BE2C (cell line): Measurements from ENCODE around the gene LPIN1.
"Not testable (repeated sequence)": the region's sequence is repeated elsewhere in the genome, so short reads cannot be mapped to it uniquely, and the experiment has no call there.

Source experiments
- DNase-seq: peaks from one replicate; pipeline ENCODE4 v3.0.0-alpha.2; 2020
- H3K27me3 ChIP-seq: fragments of 250-450 bp; sonication (Bioruptor Pico); 2 replicates; pipeline ENCODE4 v1.5.1; 2020; ENCODE audit warnings: mild to moderate bottlenecking
- H3K36me3 ChIP-seq: fragments of 250-450 bp; sonication (Bioruptor Pico); 2 replicates; pipeline ENCODE4 v1.5.1; 2020; ENCODE audit warnings: mild to moderate bottlenecking
- H3K4me1 ChIP-seq: fragments of 250-450 bp; sonication (Bioruptor Pico); 2 replicates; pipeline ENCODE4 v1.5.1; 2020
- H3K4me3 ChIP-seq: 2 replicates; pipeline ENCODE4 v1.5.1; 2011; ENCODE audit warnings: low read depth, low read length
- H3K9me3 ChIP-seq: fragments of 250-450 bp; sonication (Bioruptor Pico); 2 replicates; pipeline ENCODE4 v1.5.1; 2020
- TF ChIP-seq, protein P1 (sequence below): IDR thresholded peaks from 2 replicates; pipeline ENCODE4 v1.5.1; 2012; ENCODE audit warnings: mild to moderate bottlenecking, low read depth, low read length

LPIN1 gene

DNA sequence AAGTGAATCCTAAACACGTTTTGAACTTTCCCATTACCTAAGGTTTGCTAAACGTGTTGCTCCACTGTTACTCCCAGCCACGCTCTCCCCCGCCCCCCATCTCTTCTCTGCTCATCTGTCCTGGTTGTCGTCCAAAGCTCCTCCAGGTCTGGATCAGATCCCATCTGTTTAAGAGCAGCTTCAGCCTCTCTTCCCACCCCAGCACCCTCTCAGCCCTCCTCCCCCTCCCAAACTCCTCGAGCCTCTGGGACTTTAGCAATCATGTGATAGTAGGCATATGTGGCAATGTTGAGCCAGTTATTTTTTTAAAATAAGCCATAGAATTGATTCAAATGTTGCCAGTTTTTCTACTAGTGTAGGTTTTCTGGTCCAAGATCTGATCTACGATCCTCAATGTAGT lies 20.0 kb upstream of the LPIN1 start:
- Histone ChIP-seq H3K9me3 (no peaks in the 10 kb centered on the region), H3K4me3 (peak overlapping the region; percentile 20; the same call in 1 of the 2 replicates), H3K27me3 (no peaks in the 10 kb centered on the region), H3K4me1 (peaks cover 37% of the 10 kb centered on the region), H3K36me3 (no peaks in the 10 kb centered on the region)
- TF ChIP-seq, protein P1, sequence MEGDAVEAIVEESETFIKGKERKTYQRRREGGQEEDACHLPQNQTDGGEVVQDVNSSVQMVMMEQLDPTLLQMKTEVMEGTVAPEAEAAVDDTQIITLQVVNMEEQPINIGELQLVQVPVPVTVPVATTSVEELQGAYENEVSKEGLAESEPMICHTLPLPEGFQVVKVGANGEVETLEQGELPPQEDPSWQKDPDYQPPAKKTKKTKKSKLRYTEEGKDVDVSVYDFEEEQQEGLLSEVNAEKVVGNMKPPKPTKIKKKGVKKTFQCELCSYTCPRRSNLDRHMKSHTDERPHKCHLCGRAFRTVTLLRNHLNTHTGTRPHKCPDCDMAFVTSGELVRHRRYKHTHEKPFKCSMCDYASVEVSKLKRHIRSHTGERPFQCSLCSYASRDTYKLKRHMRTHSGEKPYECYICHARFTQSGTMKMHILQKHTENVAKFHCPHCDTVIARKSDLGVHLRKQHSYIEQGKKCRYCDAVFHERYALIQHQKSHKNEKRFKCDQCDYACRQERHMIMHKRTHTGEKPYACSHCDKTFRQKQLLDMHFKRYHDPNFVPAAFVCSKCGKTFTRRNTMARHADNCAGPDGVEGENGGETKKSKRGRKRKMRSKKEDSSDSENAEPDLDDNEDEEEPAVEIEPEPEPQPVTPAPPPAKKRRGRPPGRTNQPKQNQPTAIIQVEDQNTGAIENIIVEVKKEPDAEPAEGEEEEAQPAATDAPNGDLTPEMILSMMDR = no peak
- DNase-seq = peak; percentile 86

DNA sequence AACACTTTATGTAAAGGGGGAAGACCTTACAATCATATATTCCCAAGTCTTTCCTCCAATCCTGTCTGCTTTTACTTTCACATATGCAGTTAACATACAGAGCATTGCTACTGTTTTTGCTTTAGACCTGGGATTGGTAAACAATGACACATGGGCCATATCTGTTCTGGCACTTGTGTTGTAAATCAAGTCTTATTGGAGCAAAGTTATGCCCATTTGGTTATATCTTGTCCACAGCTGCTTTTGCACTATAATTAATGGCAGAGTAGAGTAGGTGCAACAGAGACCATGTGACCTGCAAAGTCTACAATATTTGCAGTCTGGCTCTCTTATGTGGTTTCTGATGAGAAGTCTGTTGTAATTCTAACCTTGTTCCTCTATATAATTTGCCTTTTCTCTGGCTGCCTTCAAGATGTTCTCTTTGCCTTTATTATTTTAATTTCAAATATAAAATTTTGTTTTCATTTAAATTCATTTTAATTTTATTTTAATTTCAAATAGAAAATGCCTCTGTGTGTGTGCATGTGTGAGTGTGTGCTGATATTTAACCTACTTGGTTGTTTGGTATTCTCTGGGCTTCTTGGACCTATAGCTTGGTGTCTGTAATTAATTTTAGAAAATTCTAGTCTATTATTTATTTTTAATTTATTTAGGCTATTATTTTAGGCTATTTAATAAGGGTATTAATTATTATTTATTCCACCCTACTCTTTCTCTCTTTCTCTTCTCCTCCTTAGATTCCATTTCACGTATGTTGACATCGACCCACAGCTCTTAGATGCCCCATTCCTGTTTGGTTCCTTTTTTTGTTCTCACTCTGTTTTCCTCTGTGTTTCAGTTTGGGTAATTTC lies 16.8 kb upstream of the LPIN1 start:
- H3K27me3 ChIP-seq = no peaks in the 10 kb centered on the region
- peaks cover 27% of the 10 kb centered on the region for H3K4me1 ChIP-seq
- H3K36me3 ChIP-seq = no peaks in the 10 kb centered on the region
- TF ChIP-seq, protein P1 = no peak
- no peak overlapping the region for H3K4me3 ChIP-seq
- H3K9me3 ChIP-seq = no peaks in the 10 kb centered on the region
- no peak for DNase-seq

DNA sequence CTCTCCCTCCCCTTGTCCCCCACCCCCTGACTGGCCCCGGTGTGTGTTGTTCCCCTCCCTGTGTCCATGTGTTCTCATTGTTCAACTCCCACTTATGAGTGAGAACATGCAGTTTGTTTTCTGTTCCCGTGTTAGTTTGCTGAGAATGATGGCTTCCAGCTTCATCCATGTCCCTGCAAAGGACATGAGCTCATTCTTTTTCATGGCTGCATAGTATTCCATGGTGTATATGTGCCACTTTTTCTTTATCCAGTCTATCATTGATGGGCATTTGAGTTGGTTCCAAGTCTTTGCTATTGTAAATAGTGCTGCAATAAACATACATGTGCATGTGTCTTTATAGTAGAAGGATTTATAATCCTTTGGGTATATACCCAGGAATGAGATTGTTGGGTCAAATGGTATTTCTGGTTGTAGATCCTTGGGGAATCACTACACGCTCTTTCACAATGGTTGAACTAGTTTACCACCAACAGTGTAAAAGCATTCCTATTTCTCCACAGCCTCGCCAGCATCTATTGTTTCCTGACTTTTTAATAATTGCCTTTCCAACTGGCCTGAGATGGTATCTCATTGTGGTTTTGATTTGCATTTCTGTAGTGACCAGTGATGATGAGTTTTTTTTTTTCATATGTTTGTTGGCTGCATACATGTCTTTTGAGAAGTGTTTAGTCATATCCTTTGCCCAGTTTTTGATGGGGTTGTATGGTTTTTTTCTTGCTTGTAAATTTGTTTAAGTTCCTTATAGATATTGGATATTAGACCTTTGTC lies 15.0 kb upstream of the LPIN1 start:
- not testable (repeated sequence) for H3K27me3 ChIP-seq, DNase-seq, H3K4me3 ChIP-seq, H3K36me3 ChIP-seq, H3K9me3 ChIP-seq
- peaks cover 15% of the 10 kb centered on the region for H3K4me1 ChIP-seq

DNA sequence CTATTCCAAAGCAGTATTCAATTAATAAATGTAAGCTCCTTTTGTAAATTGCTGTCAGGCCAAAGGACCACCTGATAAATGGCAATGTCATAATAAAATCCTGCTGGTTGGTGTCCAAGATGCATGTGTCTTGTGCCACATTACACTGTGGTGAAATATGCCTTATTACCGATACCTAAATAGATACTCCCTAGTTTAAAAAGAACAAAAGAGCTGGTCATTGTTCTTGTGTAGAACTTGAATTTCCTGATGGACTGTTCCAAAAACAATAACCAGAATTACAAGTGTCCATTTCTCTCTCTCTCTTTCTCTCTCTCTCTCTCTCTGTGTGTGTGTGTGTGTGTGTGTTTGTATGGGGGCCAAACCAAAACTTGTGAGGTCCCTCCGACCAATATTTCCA lies 13.8 kb upstream of the LPIN1 start:
- no peaks in the 10 kb centered on the region for H3K36me3 ChIP-seq
- H3K9me3 ChIP-seq = no peaks in the 10 kb centered on the region
- H3K4me3 ChIP-seq = no peak overlapping the region
- H3K4me1 ChIP-seq = peaks cover 8% of the 10 kb centered on the region; the same call in 1 of the 2 replicates
- no peaks in the 10 kb centered on the region for H3K27me3 ChIP-seq
- TF ChIP-seq, protein P1 = no peak
- DNase-seq = no peak

DNA sequence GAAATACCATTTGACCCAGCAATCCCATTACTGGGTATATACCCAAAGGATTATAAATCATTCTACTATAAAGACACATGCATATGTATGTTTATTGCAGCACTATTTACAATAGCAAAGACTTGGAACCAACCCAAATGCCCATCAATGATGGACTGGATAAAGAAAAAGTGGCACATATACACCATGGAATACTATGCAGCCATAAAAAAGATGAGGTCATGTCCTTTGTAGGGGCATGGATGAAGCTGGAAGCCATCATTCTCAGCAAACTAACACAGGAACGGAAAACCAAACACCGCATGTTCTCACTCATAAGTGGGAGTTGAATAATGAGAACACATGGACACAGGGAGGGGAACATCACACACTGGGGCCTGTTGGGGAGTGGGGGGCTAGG lies 8.6 kb upstream of the LPIN1 start:
- peaks cover 11% of the 10 kb centered on the region for H3K4me1 ChIP-seq
- not testable (repeated sequence) for H3K36me3 ChIP-seq, H3K9me3 ChIP-seq, H3K27me3 ChIP-seq, H3K4me3 ChIP-seq, DNase-seq

DNA sequence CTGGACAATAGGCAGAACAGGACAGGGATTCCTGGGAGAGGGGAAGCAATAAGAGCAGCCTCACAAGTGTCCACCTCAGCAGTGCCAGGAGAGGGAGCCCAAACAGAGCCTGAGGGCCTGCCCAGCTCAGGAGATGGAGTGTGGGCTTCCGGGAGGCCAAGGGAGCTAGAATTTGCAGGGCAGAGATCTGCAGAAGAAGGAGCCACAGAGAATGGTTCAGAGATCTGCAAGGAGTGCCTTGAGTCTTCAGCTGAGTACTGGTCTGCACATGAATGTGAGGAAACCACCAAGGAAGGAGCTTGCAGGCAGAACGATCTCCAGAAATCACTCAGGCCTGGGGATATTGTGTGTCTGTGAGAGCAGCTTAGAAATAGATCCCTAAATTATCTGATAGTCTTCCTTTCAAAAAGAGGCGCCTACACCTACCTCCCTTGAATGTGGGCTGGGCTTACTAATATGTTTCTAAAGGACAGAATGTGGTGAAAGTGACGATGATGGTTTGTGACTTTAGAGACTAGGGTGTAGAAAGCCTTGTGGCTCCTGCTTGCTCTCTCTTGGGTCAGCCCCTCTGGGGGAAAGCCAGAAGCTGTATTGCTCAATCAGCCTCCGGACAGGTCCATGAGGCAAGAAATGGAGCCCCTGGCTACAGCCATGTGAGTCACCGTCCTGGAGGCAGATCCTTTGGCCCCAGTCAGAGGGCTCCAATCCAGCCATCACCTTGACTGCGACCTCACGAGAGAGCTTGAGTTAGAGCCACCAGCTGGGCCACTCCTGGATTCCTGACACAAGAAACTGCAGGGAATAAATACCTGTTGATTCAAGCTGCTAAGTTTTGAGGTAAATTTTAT lies 7.6 kb upstream of the LPIN1 start:
- Histone ChIP-seq H3K4me1 (peaks cover 14% of the 10 kb centered on the region), H3K27me3 (no peaks in the 10 kb centered on the region), H3K9me3 (no peaks in the 10 kb centered on the region), H3K4me3 (no peak overlapping the region), H3K36me3 (no peaks in the 10 kb centered on the region)
- DNase-seq = peak; percentile 70
- TF ChIP-seq, protein P1 = peak; percentile 76
